ENCODE data around the gene KMT2C. TPM values are rescaled to one million over a fixed set of nuclear protein-coding genes. Genes with fewer than 3 reads are reported as not detected.

The KMT2C gene
- total and polyA plus RNA-seq, 11 donors = 8.4 to 62.4 (median 42.2) TPM

- H3K36me3 ChIP-seq = peaks cover 0 to 95% (median 91%) of the 10 kb centered on the region in 9 donors
- 95 to 98% (median 95%) methylated on average over 9 of the region's 9 CpGs for WGBS, 4 donors
- intact Hi-C loops (cut with DNase I) = no loop called here
Observed at GRCh38 chr7:152121432-152121831, 314.4 kb downstream of the KMT2C start.

GRCh38 chr7:152120776-152121175 is 315.0 kb downstream of the KMT2C start:
- intact Hi-C loops (cut with DNase I) = no loop called here
- WGBS, 4 donors = 96 to 99% (median 98%) methylated on average over 7 of the region's 7 CpGs
- Histone ChIP-seq H3K4me1 (no peaks in the 10 kb centered on the region), H3K4me3 (no peak overlapping the region), H3K36me3 (peaks cover 0 to 100% (median 93%) of the 10 kb centered on the region in 9 donors), H3K27me3 (no peaks in the 10 kb centered on the region), H3K27ac (no peak overlapping the region), H3K9me3 (peaks cover 0 to 13% (median 0%) of the 10 kb centered on the region in 12 donors)
- DNase-seq = no peak
- no peak for ATAC-seq
- TF ChIP-seq POLR2A (IDR thresholded peaks at IDR 0.05) = no peak
- TF ChIP-seq, protein P1, sequence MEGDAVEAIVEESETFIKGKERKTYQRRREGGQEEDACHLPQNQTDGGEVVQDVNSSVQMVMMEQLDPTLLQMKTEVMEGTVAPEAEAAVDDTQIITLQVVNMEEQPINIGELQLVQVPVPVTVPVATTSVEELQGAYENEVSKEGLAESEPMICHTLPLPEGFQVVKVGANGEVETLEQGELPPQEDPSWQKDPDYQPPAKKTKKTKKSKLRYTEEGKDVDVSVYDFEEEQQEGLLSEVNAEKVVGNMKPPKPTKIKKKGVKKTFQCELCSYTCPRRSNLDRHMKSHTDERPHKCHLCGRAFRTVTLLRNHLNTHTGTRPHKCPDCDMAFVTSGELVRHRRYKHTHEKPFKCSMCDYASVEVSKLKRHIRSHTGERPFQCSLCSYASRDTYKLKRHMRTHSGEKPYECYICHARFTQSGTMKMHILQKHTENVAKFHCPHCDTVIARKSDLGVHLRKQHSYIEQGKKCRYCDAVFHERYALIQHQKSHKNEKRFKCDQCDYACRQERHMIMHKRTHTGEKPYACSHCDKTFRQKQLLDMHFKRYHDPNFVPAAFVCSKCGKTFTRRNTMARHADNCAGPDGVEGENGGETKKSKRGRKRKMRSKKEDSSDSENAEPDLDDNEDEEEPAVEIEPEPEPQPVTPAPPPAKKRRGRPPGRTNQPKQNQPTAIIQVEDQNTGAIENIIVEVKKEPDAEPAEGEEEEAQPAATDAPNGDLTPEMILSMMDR (IDR thresholded peaks at IDR 0.05) = no peak

More at GRCh38 chr7:152121432-152121831, 314.4 kb downstream of the KMT2C start:
- DNase-seq (no peak), ATAC-seq (no peak)
- Histone ChIP-seq H3K4me1 (no peaks in the 10 kb centered on the region), H3K9me3 (peaks cover 0 to 13% (median 0%) of the 10 kb centered on the region in 12 donors), H3K27me3 (no peaks in the 10 kb centered on the region), H3K4me3 (no peak overlapping the region), H3K27ac (no peak overlapping the region)
- TF ChIP-seq, protein P1 (IDR thresholded peaks at IDR 0.05) = no peak
- TF ChIP-seq POLR2A (IDR thresholded peaks at IDR 0.05) = no peak

DNA sequence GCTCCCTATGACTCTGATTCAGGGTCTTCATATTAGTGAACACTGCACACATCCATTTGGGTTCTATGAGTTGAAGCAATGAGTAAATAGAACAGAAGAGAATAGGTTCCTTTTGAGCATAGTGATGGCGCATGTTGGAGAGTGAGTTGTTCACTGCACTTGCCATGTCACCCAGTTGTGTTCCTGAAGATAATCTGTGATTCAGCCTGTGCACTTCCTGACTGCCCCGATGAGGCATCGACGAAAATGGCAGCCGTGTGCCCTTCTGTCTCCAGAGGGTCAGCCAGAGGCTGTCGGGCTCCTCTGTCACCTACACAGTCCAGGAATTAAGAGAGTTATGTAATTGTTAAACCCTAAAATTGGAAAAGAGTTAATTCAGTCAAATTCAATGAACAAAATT is 315.6 kb downstream of the KMT2C start:
- peaks cover 0 to 13% (median 0%) of the 10 kb centered on the region in 12 donors for H3K9me3 ChIP-seq
- no peak for DNase-seq
- intact Hi-C loops (cut with DNase I) = no loop called here
- no peak overlapping the region for H3K27ac ChIP-seq
- H3K36me3 ChIP-seq = peaks cover 0 to 99% (median 95%) of the 10 kb centered on the region in 9 donors
- 89 to 95% (median 94%) methylated on average over 6 of the region's 6 CpGs for WGBS, 4 donors
- ATAC-seq = no peak
- H3K4me3 ChIP-seq = no peak overlapping the region
- TF ChIP-seq, protein P1 (IDR thresholded peaks at IDR 0.05) = no peak
- no peak for TF ChIP-seq POLR2A (IDR thresholded peaks at IDR 0.05)
- no peaks in the 10 kb centered on the region for H3K4me1 ChIP-seq
- H3K27me3 ChIP-seq = no peaks in the 10 kb centered on the region

GRCh38 chr7:152117356-152117755 is 318.4 kb downstream of the KMT2C start:
- Histone ChIP-seq H3K4me1 (no peaks in the 10 kb centered on the region), H3K27ac (no peak overlapping the region), H3K36me3 (peaks cover 0 to 96% (median 90%) of the 10 kb centered on the region in 9 donors), H3K4me3 (no peak overlapping the region), H3K9me3 (no peaks in the 10 kb centered on the region), H3K27me3 (no peaks in the 10 kb centered on the region)
- TF ChIP-seq POLR2A (IDR thresholded peaks at IDR 0.05) = no peak
- TF ChIP-seq, protein P1 (IDR thresholded peaks at IDR 0.05) = no peak
- ATAC-seq (no peak), DNase-seq (no peak)
- intact Hi-C loops (cut with DNase I) = no loop called here
- 91 to 92% (median 92%) methylated on average over 8 of the region's 8 CpGs for WGBS, 4 donors
